HG03064 (cell line): ENCODE data around the gene CLRN3.
A peak's percentile ranks its signal among the peaks of the same experiment; 100 is the strongest.

Experiments used
- ATAC-seq: cut with Tn5 transposase; IDR thresholded peaks from one replicate; pipeline ENCODE4 v1.9.1; 2021; ENCODE audit warnings: low read depth; ENCODE audit not compliant: unreplicated experiment

CLRN3 gene

GRCh38 chr10:127877116-127877515, 15.6 kb downstream of the CLRN3 start:
- no peak for ATAC-seq

- ATAC-seq: no peak
These were observed 16.8 kb downstream of the CLRN3 start for GRCh38 chr10:127875916-127876315.

GRCh38 chr10:127875449-127875765, 17.3 kb downstream of the CLRN3 start:
- ATAC-seq: no peak

- ATAC-seq: no peak
These were observed 17.9 kb downstream of the CLRN3 start for GRCh38 chr10:127874671-127875448.

GRCh38 chr10:127873901-127874470, 18.8 kb downstream of the CLRN3 start:
- no peak for ATAC-seq

- no peak for ATAC-seq
These were observed 19.7 kb downstream of the CLRN3 start for GRCh38 chr10:127872871-127873600.

- ATAC-seq: no peak
These were observed 20.6 kb downstream of the CLRN3 start for GRCh38 chr10:127872011-127872761.

- no peak for ATAC-seq
These were observed 21.1 kb downstream of the CLRN3 start for GRCh38 chr10:127871631-127872010.

- no peak for ATAC-seq
These were observed 23.4 kb downstream of the CLRN3 start for GRCh38 chr10:127869329-127869728.

- ATAC-seq: no peak
These were observed 24.9 kb downstream of the CLRN3 start for GRCh38 chr10:127867805-127868204.

GRCh38 chr10:127866276-127867013, 26.3 kb downstream of the CLRN3 start:
- ATAC-seq: no peak

- no peak for ATAC-seq
These were observed 29.4 kb downstream of the CLRN3 start for GRCh38 chr10:127863231-127863825.

GRCh38 chr10:127860592-127860991, 32.1 kb downstream of the CLRN3 start:
- no peak for ATAC-seq

- no peak for ATAC-seq
These were observed 36.8 kb downstream of the CLRN3 start for GRCh38 chr10:127855976-127856375.

GRCh38 chr10:127855591-127855881, 37.2 kb downstream of the CLRN3 start:
- no peak for ATAC-seq

GRCh38 chr10:127854769-127855590, 37.8 kb downstream of the CLRN3 start:
- peak; percentile 64 for ATAC-seq

GRCh38 chr10:127853868-127854768, 38.6 kb downstream of the CLRN3 start:
- ATAC-seq: peak; percentile 54

GRCh38 chr10:127852456-127852855, 40.3 kb downstream of the CLRN3 start:
- no peak for ATAC-seq
